SH-SY5Y (cell line): Measurements from ENCODE around the gene TMEM44.

ENCODE experiments used
- GATA2 ChIP-seq: IDR thresholded peaks from 2 replicates; pipeline ENCODE4 v1.6.1; 2011; ENCODE audit warnings: mild to moderate bottlenecking, low read depth, low read length
- GATA3 ChIP-seq: IDR thresholded peaks from 2 replicates; pipeline ENCODE4 v1.6.1; 2011; ENCODE audit warnings: low read depth, mild to moderate bottlenecking, low read length, moderate library complexity

GRCh38 chr3:194573680-194574437, 59.4 kb downstream of the TMEM44 start:
- no peak for TF ChIP-seq GATA2
- no peak for TF ChIP-seq GATA3
